ENCODE results near the gene AJAP1.

AJAP1 gene

DNA sequence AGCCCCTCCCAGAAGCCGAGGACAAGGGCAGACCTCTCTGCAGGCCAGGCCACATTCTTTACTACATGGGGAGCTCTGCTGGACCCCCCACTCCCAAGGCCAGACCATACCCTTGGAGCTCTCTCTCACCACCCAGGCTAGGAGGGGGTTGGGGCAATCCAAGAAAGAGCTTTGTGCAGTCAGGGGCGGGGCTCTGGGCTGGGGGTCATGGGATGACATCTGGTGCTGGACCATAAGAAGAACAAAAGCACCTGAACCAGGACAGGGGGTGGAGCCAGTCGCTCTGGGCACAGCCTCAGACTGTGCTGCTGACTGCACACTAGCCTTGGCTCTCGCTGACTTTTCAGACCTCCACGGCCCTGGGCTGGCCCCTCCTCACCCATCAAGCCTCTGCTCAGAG lies 23.1 kb upstream of the AJAP1 start:
- DNase-seq (ENCODE audit: low read depth): no peak

DNA sequence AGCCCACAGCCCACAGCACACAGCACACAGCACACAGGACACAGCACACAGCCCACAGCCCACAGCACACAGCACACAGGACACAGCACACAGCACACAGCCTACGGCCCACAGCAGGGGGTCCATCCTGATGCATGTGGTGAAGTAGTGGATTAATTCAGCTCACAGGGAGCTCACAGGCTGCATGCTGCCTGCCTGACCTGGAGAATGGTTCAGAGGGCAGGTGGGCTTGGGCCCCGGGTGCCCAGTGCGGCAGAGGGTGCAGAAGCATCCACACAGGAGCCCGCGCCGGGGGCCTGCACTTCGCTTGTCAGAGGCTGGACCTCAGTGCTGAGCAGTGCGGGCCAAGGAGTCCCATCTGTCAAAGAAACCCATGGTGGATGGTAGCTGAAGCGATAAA lies 21.1 kb upstream of the AJAP1 start:
- no peak for DNase-seq (ENCODE audit: low read depth)

DNA sequence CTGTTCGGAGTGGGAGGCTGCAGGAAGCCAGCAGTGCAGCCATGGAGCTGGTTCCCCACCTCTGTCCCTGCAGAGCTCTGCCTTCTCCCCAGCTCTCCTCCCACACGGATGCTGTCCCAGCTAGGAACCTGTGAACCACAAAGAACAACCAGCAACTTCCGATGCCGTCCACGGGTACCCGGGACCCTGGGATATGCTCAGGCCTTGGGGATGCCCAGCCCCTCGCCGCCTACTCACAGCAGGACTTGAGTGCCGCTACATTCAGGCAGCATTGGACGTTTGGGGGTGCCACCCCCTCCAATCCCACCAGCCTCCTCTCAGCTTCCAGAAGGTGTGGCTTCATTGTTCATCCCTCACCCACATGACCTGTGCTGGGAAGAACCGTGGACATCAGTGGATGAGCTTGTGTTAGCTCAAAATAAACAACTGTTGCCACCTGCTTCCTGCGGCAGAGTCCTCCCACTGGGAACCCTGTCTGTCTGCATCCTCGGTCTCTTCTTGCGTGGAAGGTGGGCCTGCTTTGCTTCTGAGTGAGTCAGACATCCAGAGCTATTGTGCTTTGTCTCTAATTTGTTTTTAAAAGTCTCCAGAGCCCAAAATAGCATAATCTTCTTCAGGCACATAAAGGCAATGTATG lies 20.1 kb upstream of the AJAP1 start:
- no peak for DNase-seq (ENCODE audit: low read depth)

DNA sequence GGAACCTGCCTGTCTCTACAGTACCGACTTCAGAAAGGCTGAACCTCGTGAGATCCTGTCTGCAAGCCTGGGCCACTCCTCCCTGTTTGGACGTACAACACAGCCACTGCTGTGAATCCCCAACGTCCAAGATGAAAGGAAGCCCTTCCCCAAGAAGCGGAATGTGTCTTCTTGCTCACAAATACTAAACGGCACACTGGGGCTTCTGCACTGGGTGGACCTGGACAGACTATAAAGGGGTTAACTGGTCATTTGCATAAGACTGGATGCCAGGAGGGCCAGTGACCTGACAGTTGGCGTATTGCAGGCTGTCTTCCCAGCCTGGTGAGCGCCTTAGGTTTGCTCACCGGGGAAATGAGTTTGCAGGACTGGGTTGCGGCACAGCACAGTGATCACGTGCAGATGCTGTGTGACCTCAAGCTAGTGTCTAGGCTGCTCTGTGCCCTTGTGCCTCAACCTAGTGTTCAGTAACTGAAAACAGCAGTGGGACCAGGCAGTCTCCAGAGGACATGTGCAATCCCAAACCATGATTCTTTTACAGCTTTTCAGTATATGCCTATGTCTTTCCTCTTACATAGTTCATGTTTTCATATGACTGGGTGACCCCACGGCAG lies 19.5 kb upstream of the AJAP1 start:
- DNase-seq (ENCODE audit: low read depth): no peak

DNA sequence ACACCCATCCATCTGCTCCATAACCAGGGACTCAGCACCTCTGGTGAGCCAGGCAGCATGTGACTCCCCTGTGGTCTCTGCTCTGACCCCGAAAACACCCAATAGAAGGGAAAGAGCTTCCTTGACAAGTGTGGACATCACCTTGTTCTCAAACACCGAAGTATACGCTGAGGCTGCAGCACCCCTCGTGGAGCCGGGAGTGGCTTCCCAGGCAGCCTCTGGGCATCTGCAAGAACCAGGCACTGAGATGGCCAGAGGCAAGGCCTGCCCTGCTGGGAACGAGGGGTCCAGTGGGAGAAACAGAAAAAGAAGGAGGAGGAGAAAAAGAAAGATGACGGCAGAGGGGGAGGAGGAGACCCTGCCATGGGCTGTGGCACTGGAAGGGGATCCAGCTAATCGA lies 18.2 kb upstream of the AJAP1 start:
- no peak for DNase-seq (ENCODE audit: low read depth)

GRCh38 chr1:4636644-4637380 lies 17.6 kb upstream of the AJAP1 start:
- DNase-seq (ENCODE audit: low read depth): no peak

DNA sequence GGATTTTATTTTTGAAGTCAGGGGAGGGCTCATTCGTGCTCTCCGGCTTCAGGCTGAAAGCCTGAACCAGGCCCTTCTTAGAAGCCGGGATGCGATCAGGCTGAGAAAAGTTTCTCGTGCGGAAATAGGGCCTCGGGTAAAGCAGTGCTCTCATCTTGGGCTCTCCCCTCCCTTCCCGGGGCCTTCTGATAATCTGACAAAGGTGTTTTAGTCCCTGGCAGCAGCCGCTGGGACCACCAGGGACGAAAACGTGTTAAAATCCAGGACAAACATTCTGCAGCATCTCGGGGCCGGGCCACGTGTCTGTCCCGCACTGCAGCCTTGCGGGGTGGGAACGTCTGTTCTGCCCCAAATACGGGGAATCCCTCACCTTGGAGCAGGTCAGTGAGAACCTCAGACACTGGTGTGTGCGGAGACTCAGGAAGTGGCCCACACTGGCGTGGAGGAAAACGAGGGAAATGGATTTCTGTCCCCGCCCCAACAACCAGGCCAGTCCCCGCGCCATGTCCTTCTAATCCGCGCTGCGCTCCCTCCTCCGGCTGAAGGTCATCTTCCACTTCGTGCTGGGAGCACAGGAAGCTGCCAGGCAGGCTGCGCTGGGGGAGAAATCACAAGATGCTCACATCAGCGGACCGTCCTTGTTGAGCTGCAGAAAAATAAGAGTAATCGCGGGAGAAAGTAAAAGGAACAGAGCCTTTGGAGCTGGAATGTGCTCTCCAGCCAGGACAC lies 16.6 kb upstream of the AJAP1 start:
- DNase-seq (ENCODE audit: low read depth): no peak

GRCh38 chr1:4638345-4638729 lies 16.1 kb upstream of the AJAP1 start:
- no peak for DNase-seq (ENCODE audit: low read depth)

DNA sequence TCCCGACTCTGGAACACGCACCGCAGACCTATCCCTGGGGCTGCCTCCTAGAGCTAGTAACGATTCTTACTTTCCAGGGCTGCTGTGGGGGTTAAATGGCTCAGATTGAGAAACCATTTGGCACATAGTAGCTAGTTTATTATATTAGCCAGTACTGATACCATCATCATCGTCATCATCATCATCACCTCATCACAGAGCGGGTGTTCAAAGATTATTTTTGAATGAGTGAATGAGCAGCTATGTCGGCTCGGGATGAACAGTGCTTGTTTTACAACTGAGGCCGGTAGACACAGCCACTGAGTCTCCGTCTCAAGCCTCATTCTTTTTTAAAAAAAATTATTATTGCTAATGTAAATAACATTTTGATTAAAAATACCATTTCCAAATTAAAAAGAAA lies 13.5 kb upstream of the AJAP1 start:
- no peak for DNase-seq (ENCODE audit: low read depth)

DNA sequence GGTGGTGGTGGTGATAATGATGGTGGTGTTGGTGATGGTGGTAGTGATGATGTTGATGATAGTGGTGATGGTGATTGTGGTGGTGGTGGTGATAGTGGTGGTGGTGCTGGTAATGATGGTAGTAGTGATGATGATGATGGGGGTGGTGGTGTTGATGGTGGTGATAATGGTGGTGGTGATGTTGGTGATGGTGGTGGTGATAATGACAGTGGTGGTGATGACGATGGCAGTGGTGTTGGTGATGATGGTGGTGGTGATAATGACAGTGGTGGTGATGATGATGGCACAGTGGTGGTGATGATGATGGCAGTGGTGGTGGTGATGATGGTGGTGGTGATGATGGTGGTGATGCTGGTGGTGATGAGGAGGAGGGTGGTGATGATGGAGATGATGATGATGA lies 7.0 kb upstream of the AJAP1 start:
- DNase-seq (ENCODE audit: low read depth): no peak

DNA sequence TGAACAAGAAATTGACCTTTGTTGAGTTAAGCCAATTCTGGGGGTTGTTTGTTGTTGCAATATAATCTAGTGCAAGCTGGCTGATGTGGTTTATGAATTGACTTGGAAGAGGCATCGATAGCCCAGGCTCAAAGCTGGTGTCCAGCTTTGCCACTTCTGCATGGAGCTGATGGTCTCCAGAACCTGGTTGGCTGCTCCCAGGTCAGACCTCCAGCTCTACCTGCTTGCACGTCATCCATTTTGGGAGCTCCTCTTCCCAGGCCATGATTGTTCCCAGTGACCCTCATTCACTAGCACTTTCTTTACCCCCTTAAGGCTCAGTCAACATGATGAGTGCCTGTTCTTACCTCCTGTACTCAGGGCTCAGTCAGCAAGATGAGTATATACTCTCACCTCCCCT lies 5.8 kb upstream of the AJAP1 start:
- DNase-seq (ENCODE audit: low read depth): no peak

DNA sequence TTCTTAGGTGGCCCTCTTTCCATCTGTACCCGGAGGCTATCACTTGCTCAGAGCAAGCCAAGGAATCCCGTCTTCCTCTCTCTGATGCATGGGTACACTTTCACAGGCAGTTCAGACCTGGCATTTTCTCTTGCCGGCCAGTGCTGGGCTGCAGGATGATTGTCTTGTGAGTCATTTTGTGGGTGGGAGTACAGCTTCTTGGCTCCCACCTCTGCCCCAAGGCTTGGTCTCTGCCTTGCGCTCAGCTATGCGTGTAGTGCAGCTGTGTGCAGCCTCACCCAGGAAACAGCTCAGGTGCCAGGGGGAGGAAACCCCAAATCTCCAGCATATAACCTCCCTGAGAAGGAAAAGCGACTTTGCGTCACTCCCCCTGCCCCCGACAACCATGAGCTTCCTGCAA lies 3.9 kb upstream of the AJAP1 start:
- no peak for DNase-seq (ENCODE audit: low read depth)

- no peak for DNase-seq (ENCODE audit: low read depth)
Observed at GRCh38 chr1:4650981-4651380, 3.4 kb upstream of the AJAP1 start.

DNA sequence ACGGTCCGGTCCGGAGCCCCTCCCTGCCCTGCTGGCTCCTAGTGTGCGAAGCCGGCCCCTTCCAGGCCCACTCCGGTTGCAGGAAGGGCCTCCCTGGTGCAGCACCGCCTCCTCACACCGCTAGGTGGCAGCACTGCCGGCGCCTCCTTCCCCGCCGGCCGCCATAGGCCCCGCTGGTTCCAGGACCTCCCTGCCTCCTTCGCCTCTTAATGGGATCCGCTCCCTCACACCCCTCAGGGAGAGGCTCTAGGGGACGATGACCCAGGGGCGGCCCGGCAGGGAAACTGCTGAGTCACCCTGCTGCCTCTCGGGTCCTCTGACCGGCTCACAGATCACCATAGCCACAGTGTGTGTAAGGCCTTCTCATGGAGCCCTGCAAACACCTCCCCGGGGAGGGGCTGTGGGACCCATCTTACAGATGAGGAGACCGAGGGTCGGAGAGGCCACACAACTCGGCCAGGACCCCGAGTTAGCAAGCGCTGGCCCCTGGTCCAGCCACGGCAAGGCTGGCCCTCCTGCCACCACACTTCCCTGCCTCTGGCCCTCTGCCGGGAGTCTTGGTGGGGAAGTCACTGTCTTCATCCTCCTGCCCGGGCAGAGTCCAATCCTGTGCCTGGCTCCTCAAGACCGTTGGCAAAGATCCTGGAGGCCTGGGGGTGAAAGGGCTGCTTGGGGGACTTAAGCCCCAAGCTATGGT lies 1.6 kb upstream of the AJAP1 start:
- no peak for DNase-seq (ENCODE audit: low read depth)

DNA sequence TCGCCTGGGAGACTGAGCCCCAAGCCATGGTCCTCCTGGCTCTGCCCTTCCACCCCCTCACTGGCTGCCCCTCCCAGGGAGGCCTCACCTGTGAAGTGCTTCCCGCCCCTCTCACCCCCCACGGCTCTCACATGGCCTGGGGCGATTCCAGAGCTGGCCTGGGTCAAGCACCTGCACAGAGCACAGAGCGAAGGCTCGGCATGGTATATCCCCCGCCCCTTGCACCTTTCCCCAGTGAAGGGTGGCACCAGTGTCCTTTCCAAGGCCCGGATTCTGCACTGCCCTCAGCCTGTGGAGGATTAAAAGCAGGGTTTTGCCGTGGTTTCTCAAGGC lies 1.1 kb upstream of the AJAP1 start:
- no peak for DNase-seq (ENCODE audit: low read depth)

- DNase-seq (ENCODE audit: low read depth): no peak
Observed at GRCh38 chr1:4654764-4655673, 610 bp downstream of the AJAP1 start.

DNA sequence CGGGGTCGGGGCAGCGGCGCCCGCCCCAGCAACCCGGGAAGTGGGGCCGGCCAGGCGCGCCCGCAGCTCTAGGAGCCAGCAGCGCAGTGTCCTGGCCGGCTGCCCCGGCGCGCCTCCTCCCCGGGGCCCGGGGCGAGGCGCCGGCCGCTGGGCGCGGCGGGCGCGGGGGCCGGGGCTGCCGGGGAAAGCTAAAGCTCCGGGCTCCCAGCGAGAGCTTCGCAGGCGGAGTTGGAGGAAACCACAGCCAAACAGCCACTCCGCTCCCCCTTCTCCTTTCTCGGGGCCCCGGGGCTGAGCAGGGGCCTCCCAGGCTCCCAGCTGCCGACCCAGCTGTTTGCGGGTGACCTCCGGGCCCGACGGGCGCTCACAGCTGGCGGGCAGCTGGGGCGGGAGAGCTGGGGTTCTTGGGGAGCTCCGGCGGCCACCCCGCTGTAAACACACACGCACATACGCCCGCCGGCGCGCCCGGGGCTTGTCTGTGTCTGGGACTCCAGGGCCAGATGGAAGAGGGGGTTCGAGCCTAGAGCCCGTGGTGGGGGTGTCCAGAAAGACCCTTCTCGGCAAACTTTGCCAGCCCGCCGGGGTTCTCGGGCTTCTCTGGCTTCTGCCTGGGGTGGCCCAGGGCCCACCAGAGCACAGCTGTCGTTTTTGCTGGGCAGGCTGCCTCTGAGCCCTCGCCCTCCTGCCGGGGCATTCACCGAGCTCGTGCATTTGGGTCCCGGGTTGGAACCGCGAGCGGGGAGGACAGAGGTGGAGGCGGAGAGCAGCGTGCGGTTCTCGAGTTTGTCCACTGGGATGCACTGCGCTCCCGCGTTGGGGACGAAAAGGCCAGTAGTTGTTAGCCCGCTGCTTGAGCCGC lies 1.5 kb downstream of the AJAP1 start:
- DNase-seq (ENCODE audit: low read depth): no peak

GRCh38 chr1:4656533-4657140 lies 2.2 kb downstream of the AJAP1 start:
- no peak for DNase-seq (ENCODE audit: low read depth)

GRCh38 chr1:4657244-4657789 lies 2.9 kb downstream of the AJAP1 start:
- no peak for DNase-seq (ENCODE audit: low read depth)

Data from non-pigmented ciliary epithelial cell (primary cell).